Progenitor cell of endocrine pancreas (in vitro differentiated cells): Measurements from ENCODE around the gene ADAM20. TPM values are rescaled to one million over a fixed set of nuclear protein-coding genes. Genes with fewer than 3 reads are reported as not detected.

Experiments used
- total RNA-seq: library from RNA; stranded (reverse); gene quantifications from 2 replicates; pipeline ENCODE4 v1.2.1, GENCODE V29; 2021

Gene ADAM20
- total RNA-seq, 1 donor from 2014 or later = 1.0 TPM

Other genes with a start within 250 kb of the ADAM20 start
- 58.7 and 63.0 TPM in 2 replicates for gene COX16, start 175.3 kb downstream of the ADAM20 start, total RNA-seq
- 39.8 and 43.1 TPM in 2 replicates for gene SYNJ2BP, start 117.9 kb downstream of the ADAM20 start, total RNA-seq
- gene ADAM21, start 82.8 kb downstream of the ADAM20 start, total RNA-seq = 0.11 and 0.12 TPM in 2 replicates
- 47.1 and 52.2 TPM in 2 replicates for gene MED6, start 65.7 kb upstream of the ADAM20 start, total RNA-seq
- 8.2 and 9.0 TPM in 2 replicates for gene TTC9, start 106.9 kb upstream of the ADAM20 start, total RNA-seq